C4-2B (cell line): Measurements from ENCODE around the gene MFAP4.
A peak's percentile ranks its signal among the peaks of the same experiment; 100 is the strongest.

ENCODE experiments used
- H3K27ac ChIP-seq: fragments of 450-650 bp; 2 replicates; pipeline ENCODE4 v1.5.1; 2017
- CTCF ChIP-seq: fragments of 450-650 bp; conservative IDR thresholded peaks from 2 replicates; pipeline ENCODE4 v1.5.1; 2017; ENCODE audit warnings: mild to moderate bottlenecking
- ZFX ChIP-seq: fragments of 450-650 bp; IDR thresholded peaks from 2 replicates; pipeline ENCODE4 v1.6.1; 2017

Gene MFAP4

GRCh38 chr17:19378416-19379360 is 8.3 kb downstream of the MFAP4 start, which contains the start of gene MAPK7:
TSS of gene MAPK7 (plus strand) at chr17:19378498. CDS start at chr17:19378901, 403 bp downstream.
- TF ChIP-seq ZFX (no peak), CTCF (no peak)
- peak within 1 kb of the TSS; percentile 88 for H3K27ac ChIP-seq

GRCh38 chr17:19377602-19378415 is 9.2 kb downstream of the MFAP4 start:
- TF ChIP-seq CTCF (no peak), ZFX (no peak)
- peak overlapping the region; percentile 88 for H3K27ac ChIP-seq

DNA sequence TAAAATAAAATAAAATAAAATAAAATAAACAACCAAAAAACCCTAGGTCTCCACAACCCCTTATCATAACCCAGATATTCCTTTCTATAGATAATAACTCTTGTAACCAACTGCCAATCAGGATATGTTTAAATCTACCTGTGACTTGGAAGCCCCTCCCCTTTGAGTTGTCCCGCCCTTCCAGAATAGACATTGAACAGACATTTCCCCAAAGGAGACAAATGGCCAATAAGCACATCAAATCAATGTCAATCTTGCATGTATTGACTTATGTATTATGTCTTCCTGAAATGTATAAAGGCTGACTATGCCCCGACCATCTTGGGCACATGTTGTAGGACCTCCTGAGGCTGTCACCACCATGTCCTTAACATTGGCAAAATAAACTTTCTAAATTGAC is 10.2 kb downstream of the MFAP4 start:
- H3K27ac ChIP-seq, result no peak overlapping the region
- no peak for TF ChIP-seq CTCF
- no peak for TF ChIP-seq ZFX

GRCh38 chr17:19375732-19376131 is 11.3 kb downstream of the MFAP4 start:
- H3K27ac ChIP-seq, result no peak overlapping the region
- TF ChIP-seq CTCF (no peak), ZFX (no peak)

DNA sequence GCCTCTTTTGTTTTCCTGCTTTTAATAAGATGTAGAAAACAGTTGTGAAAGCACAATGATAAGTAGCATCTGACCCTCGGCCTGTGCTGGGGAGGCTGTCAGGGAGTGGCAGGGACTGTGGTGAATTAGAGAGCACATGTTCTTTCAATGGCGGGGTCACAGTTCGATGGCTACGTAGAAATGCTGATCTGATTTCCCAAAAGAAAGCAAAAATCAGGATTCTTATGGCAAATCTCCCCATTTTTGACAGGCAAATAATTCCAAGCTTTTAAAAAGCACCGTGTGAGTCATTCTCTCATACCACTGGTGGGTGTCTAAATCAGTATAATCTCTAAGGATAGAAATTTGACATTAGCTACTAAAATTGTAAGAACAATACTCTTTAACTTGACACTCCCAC is 12.9 kb downstream of the MFAP4 start:
- TF ChIP-seq CTCF, result no peak
- no peak for TF ChIP-seq ZFX
- H3K27ac ChIP-seq, result no peak overlapping the region

GRCh38 chr17:19372866-19373504 is 14.0 kb downstream of the MFAP4 start:
- no peak for TF ChIP-seq ZFX
- TF ChIP-seq CTCF, result no peak
- H3K27ac ChIP-seq, result no peak overlapping the region
